Peyer's patch (tissue), 4 donors: ENCODE results near the gene PITX2. TPM values are rescaled to one million over a fixed set of nuclear protein-coding genes. Genes with fewer than 3 reads are reported as not detected.
A peak's percentile ranks its signal among the peaks of the same experiment; 100 is the strongest.

ENCODE experiments used
- DNase-seq, 3 donors: peaks; one replicate each; pipeline ENCODE4 v3.0.0-alpha.2; 2017 to 2019
- H3K27ac ChIP-seq, 4 donors: fragments of 200-600 bp; sonication (generic); one replicate each; pipeline ENCODE4 v1.5.1; 2016 to 2019
- H3K27me3 ChIP-seq, 2 donors: fragments of 200-600 bp; sonication (generic); one replicate each; pipeline ENCODE4 v1.5.1; 2019
- H3K36me3 ChIP-seq, 3 donors: fragments of 200-600 bp; sonication (generic); one replicate each; pipeline ENCODE4 v1.5.1; 2016 to 2019
- H3K4me1 ChIP-seq, 4 donors: fragments of 200-600 bp; sonication (generic); one replicate each; pipeline ENCODE4 v1.5.1; 2016 to 2019
- H3K4me3 ChIP-seq, 4 donors: fragments of 200-600 bp; sonication (generic); 1 replicate in 3 of 4; 2 replicates in 1 of 4; pipeline ENCODE4 v1.5.1; 2016 to 2019; ENCODE audit warnings: mild to moderate bottlenecking in 1 of 4
- H3K9me3 ChIP-seq, 4 donors: fragments of 200-600 bp; sonication (generic); one replicate each; pipeline ENCODE4 v1.5.1; 2016 to 2019; ENCODE audit warnings: mild to moderate bottlenecking in 1 of 4
- POLR2A ChIP-seq, 2 donors: fragments of 450-650 bp; IDR thresholded peaks; one replicate each; pipeline ENCODE4 v1.5.1; 2017; ENCODE audit warnings: antibody characterized with exemption in 2 of 2, mild to moderate bottlenecking in 2 of 2, moderate library complexity in 2 of 2
- total RNA-seq, 4 donors: library from RNA; depleted of rRNA; stranded (reverse); fragments of >200 nt; gene quantifications; one replicate each; pipeline ENCODE4 v1.1.0, GENCODE V29; 2016
- TF ChIP-seq, protein P1 (sequence below), 6 experiments: fragments of 450-650 bp in 4 of 6; fragments of 200-600 bp in 2 of 6; sonication (generic) in 1 of 6; IDR thresholded peaks; one replicate each; pipeline ENCODE4 v1.5.1; 2017 to 2019; ENCODE audit warnings: antibody characterized with exemption in 6 of 6, mild to moderate bottlenecking in 3 of 6, moderate library complexity in 1 of 6

Gene PITX2
- total RNA-seq, 4 donors from 2014 or later, result 6.6 to 31.8 (median 24.6) TPM

DNA sequence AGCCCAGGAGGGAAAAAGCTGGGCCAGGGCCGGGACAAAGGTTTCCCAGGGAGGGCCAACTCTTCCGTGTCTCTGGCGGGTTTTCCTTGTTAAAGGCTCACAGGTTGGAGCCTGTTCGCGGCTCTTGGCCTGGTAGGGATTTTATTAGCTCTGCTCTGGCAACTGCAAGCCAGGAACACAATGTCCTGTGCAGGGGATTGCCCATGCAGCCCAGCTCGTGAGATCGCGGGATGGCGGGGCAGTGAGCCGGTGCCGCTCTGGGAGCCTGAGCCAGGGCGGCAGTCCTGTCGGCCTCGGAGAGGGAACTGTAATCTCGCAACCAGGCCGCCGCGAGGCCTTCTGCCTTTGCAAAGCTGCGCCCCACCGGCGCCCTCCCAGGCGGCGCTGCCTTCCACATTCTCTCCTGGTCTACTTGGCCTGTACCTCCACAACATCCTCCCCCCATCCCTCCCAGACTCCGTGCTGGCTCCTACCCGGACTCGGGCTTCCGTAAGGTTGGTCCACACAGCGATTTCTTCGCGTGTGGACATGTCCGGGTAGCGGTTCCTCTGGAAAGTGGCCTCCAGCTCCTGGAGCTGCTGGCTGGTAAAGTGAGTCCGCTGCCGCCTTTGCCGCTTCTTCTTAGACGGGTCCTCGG, 2.1 kb downstream of the PITX2 start:
- Histone ChIP-seq H3K9me3 (peaks cover 0 to 8% (median 0%) of the 10 kb centered on the region in 4 donors), H3K27me3 (peaks cover 3 to 34% of the 10 kb centered on the region in 2 donors), H3K4me3 (peak overlapping the region in 3 of 4 donors; percentile 28 to 74 (median 57)), H3K36me3 (no peaks in the 10 kb centered on the region), H3K27ac (peak overlapping the region in 2 of 4 donors; percentile 82 to 90), H3K4me1 (peaks cover 0 to 24% (median 4%) of the 10 kb centered on the region in 4 donors)
- TF ChIP-seq, protein P1, sequence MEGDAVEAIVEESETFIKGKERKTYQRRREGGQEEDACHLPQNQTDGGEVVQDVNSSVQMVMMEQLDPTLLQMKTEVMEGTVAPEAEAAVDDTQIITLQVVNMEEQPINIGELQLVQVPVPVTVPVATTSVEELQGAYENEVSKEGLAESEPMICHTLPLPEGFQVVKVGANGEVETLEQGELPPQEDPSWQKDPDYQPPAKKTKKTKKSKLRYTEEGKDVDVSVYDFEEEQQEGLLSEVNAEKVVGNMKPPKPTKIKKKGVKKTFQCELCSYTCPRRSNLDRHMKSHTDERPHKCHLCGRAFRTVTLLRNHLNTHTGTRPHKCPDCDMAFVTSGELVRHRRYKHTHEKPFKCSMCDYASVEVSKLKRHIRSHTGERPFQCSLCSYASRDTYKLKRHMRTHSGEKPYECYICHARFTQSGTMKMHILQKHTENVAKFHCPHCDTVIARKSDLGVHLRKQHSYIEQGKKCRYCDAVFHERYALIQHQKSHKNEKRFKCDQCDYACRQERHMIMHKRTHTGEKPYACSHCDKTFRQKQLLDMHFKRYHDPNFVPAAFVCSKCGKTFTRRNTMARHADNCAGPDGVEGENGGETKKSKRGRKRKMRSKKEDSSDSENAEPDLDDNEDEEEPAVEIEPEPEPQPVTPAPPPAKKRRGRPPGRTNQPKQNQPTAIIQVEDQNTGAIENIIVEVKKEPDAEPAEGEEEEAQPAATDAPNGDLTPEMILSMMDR (IDR thresholded peaks at IDR 0.05), result peak in 2 of 6 experiments; percentile 8 to 10
- peak; percentile 13 to 49 for TF ChIP-seq POLR2A (IDR thresholded peaks at IDR 0.05)
- DNase-seq, result peak in 2 of 3 donors; percentile 72 to 84

DNA sequence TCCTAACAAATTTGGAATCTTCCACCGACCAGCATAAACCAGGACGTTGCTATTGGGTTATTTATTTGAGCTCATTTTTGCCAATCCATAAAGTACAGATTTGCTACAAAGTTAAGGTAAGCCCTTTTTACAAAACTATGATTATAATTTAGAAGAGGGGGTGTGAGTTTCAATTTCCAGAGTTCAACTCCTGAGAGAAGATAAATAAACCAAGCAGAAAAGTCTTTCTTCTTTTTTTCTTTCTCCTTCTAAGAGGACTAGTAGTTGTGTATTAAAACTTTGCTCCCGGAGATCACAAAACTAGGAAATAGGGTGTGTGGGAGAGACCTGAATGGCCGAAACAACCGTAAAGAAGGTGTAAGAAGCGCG, 2.6 kb downstream of the PITX2 start:
- peak overlapping the region in 3 of 4 donors; percentile 28 to 74 (median 57) for H3K4me3 ChIP-seq
- H3K36me3 ChIP-seq, result no peaks in the 10 kb centered on the region
- TF ChIP-seq, protein P1 (IDR thresholded peaks at IDR 0.05), result no peak
- TF ChIP-seq POLR2A (IDR thresholded peaks at IDR 0.05), result no peak
- peaks cover 3 to 34% of the 10 kb centered on the region in 2 donors for H3K27me3 ChIP-seq
- peaks cover 0 to 8% (median 0%) of the 10 kb centered on the region in 4 donors for H3K9me3 ChIP-seq
- peak overlapping the region in 2 of 4 donors; percentile 82 to 90 for H3K27ac ChIP-seq
- no peak for DNase-seq
- peaks cover 0 to 24% (median 4%) of the 10 kb centered on the region in 4 donors for H3K4me1 ChIP-seq

DNA sequence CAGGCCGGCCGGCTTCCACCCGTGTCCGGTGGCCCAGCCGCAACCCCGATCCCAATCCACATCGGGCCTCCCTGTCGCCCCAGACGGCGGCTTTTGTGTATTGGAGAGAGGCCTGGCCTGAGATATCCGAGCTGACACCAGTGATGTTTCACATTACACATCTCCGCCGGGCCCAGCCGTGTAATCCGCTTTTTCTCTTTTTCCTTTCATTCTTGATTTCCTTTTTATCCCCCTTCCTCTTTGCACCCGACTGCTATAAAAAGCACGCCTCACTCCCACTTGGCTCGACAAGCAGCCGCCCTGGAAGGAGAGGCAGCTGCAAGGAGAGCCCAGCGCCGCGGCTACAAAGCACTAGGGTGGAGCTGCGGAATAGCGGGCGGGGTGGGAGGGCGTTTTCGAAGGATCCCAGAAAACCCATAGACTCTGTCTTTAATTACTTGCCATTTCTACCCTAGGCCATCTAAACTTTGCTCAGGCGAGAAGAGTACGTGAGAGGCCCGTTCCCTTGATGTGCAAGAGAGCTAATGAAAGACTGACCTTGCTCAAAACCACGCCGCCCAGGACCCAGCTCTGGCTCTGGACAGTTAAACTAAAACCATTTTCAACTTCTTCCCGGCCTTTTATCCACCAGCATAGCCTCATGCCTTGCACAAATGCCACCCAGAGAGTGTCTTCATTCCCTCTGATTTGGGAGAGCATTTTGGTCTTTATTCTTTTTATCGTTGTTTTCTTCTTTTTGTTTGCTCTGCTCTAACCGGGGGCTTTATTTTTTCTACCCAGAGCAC, 3.2 kb downstream of the PITX2 start:
- Histone ChIP-seq H3K36me3 (no peaks in the 10 kb centered on the region), H3K9me3 (peaks cover 0 to 8% (median 0%) of the 10 kb centered on the region in 4 donors), H3K27ac (peak overlapping the region in 2 of 4 donors; percentile 61 to 82), H3K4me3 (peak overlapping the region in 2 of 4 donors; percentile 57 to 74), H3K4me1 (peaks cover 0 to 24% (median 4%) of the 10 kb centered on the region in 4 donors), H3K27me3 (peaks cover 3 to 34% of the 10 kb centered on the region in 2 donors)
- peak in 1 of 3 donors; percentile 80 for DNase-seq
- TF ChIP-seq POLR2A (IDR thresholded peaks at IDR 0.05), result peak in 1 of 2 donors; percentile 13
- TF ChIP-seq, protein P1 (IDR thresholded peaks at IDR 0.05), result no peak

DNA sequence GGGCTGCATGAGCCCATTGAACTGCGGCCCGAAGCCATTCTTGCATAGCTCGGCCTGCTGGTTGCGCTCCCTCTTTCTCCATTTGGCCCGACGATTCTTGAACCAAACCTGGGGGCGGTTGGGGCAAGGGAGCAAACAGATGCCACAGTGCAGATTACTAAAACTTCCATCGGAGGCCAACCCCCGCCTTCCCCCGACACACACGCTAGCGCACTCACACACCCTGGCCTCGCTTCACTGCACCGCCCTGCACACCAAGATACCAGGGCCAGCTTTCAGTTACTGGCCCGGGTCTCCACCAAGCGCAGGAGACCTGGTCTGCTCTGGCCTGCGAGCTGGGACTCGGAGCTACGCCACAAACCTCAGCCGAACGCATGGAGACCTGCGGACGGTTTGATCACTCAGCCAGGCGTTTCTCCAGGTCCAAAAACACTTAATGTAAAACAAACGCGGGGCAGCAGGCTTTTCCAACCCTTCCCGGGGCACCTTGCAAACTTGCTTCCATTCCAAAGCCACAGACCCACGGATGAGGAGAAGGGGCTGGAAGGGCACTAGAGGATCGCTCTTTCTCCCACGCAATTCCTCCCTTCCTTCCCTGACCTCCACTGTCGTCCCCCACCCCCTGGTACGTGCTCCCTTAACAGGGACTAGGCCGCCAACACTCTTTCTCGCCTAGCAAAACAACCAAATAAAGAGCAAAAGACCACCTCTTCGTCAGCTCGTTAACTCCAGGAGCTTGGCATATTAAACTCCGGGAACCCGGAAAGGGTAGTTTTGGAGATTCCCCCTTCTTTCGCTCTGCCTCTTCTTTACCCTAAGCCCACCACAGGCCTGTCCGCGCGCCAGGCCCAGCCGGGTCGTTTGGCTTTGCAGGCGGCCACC, 4.1 kb downstream of the PITX2 start:
- Histone ChIP-seq H3K27me3 (peaks cover 3 to 34% of the 10 kb centered on the region in 2 donors), H3K4me1 (peaks cover 0 to 24% (median 4%) of the 10 kb centered on the region in 4 donors), H3K36me3 (no peaks in the 10 kb centered on the region), H3K9me3 (peaks cover 0 to 8% (median 0%) of the 10 kb centered on the region in 4 donors), H3K4me3 (peak overlapping the region in 2 of 4 donors; percentile 57 to 74), H3K27ac (peak overlapping the region in 2 of 4 donors; percentile 61 to 82)
- DNase-seq, result peak in 1 of 3 donors; percentile 69
- no peak for TF ChIP-seq POLR2A (IDR thresholded peaks at IDR 0.05)
- TF ChIP-seq, protein P1 (IDR thresholded peaks at IDR 0.05), result no peak
